Measurements from ENCODE around the gene KCNA10.
A peak's percentile ranks its signal among the peaks of the same experiment; 100 is the strongest.

KCNA10 gene

DNA sequence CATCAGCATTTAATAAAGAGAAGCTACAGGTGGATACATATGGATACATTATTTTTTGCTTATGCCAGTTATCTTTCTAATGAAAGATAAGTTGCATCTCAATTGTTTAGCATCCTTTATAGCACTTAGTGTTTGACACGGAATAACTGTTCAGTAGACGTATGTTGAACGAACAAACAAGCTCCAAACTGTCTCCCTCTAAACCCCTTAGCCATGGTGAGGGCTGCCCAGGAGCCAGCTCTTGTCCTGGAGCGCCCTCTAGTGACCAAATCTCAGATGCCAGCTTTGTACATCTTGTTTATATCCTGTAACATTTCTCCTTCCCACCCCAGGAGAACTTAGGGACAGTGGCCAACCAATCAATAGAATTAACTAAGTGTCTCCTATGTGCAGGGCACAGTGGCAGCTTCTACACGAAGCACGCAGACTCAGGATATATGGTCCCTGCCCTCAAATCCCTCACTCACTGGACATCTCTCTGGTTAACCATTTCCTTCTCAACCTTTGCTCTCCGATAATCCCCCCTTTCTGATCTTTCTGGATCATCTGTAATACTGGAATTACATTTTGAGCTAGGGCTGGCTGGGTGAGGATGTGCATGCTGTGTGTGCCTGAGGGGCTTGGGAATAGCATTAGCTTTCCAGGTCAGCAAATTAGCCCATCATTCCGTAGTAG is 22.9 kb downstream of the KCNA10 start:
- DNase-seq (ENCODE audit: low read depth): peak; percentile 72

DNA sequence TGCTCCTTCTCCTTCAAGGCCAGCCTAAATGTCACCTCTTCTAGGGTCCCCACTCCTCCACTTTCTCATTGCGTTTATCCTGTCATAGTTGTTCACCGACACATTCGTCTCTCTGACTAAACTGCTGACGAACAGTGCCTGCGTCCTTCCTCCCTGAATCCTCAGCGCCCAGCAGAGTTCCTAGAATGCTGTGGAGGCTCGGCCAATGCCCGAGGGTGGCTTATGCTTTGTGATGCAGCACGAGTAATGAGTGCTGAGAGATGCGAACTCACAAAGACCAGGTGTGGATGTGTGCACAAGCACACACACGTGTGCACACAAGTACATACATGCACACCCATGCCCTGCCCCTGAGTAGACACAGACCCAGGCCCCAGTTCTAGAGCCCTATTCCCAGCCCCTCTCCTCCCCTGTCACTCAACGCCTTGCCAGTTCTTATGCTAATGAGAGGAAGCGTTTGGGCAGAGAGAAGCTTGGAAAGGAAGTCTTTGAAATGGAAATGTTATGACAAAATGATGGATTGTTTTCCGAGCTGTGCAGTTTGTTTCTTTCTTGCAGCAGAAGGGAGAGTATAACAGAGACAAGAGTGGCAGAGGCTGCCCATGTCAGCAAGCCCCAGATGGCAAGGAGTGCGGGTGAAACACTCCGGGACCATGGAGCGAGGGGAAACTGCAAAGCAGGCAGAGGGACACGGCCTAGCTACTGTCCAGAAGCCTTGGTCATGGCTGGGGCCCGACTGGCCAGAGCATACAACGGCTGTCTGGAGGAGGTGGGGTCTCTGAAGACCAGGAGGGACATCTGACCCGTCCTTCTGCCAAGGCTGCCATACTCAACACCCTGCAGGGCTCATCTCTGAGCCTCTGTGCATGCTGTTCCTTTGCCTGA is 24.2 kb downstream of the KCNA10 start:
- no peak for DNase-seq (ENCODE audit: low read depth)

DNA sequence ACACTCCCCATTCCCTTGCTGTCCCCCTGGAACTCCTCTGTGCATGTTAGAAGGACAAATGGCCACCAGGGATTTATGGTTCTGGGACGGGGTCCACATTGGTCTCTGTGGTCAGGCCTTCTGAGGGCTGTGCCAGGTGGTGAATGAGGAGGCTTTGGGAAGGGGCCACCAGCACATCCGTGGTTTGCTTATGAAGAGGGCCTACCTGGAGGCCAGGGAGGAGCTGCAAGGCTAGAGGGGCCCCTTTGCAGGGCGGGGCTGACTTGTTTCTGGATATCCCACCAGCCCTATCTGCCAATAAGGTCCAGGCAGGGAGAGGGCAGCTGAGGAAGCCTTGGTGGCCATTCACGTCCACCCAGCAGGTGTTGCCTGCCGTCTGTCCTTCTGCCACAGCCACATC is 24.9 kb downstream of the KCNA10 start:
- no peak for DNase-seq (ENCODE audit: low read depth)

DNA sequence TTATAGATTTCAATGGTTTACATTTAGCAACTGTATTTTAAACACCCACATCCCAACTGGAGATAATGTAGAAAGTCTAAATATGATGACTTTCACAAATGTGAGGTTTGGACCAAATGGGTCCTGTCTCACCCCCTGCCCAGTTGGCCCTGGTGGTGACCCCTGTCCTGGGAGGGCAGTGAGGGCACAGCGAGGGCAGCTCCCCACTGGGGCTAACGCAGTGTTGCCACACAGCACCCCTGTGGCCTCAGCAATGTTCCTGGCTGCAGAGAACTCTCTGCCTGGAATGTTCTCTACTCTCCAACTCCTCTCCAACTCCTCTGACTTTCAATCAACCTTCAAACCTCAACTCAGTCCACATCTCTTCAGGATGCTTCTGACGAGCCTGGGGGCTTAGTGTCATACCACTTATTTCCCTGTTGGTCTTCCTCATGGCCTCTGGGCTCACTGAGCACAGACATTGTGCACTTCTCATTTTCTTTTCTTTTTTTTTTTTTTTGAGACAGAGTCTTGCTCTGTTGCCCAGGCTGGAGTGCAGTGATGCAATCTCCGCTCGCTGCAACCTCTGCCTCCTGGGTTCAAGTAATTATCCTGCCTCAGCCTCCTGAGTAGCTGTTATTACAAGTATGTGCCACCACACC is 25.8 kb downstream of the KCNA10 start:
- DNase-seq (ENCODE audit: low read depth): no peak

DNA sequence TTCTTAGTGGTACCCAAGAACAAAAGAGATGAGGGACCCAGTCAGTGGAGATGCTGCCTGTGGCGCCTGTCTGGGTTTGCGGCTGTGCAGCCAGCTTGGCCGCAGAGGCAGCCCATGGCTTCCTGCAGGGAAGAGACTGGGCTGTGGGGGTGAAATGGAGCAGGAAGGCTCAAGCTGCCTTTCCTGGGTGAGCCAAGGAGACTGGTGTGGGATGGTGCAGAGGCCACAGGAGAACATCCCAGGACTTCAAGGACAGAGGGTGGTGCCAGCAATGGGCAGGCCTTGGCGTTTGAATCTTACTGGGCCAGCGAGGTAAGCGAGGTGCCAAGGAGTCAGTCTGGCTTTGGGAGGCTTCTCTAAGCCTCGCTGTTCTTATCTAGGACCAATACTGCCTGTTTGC is 26.4 kb downstream of the KCNA10 start:
- no peak for DNase-seq (ENCODE audit: low read depth)

DNA sequence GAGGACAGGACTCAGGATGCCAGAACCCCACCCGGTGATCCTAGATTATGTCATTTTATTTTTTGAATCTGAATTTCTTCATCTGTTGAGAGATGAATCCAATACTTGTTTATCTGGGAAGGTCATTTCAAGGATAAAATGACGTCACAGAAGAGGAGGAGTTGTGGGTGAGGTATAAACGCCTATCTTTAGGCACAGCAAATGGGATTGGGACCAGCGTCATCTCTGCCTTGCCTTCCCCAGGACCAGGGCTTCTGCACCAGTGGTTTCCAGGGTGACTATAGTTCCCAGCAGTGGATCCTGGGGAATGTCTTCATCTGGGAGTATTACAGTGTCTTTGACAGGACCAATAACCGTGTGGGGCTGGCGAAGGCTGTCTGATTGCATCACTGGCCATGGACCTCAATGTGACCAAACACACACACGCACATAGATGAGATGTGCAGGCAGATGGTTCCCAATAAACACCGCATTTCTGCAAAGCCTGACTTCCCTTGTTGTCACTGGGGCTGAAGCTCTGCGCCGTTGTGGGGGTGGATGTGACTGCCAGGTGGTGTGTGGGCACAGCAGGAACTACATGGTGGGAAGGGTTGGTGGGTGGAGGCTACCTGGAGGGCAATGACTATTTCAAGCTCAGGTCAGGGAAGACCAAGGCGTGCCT is 28.1 kb downstream of the KCNA10 start:
- no peak for DNase-seq (ENCODE audit: low read depth)

DNA sequence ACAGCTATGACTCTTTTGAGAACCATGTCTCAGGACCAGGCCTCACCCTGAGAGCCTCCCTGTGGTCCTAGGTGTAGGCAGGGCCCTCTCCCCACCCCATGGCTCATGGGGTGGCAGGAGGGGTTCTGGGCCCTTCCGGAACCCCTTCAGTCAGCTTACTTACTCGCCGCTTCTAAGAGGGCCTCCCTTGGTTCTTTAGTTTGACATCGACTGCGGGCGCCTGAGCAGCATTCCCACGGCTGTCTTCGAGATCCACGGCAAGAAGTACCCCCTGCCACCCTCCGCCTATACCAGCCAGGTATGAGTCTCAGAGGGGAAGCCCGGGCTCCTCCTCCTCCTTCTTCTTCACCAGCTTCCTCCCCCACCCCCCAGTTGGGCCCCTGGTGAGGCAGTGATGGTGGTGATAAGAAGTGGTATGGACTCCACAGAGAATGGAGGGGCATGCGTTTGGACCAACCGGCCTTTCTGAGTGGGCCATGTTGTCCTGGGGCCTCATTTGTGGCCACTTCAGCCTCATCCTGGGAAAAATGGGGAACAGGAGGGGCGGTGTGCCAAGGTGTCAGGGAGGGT is 28.9 kb downstream of the KCNA10 start:
- DNase-seq (ENCODE audit: low read depth): no peak

DNA sequence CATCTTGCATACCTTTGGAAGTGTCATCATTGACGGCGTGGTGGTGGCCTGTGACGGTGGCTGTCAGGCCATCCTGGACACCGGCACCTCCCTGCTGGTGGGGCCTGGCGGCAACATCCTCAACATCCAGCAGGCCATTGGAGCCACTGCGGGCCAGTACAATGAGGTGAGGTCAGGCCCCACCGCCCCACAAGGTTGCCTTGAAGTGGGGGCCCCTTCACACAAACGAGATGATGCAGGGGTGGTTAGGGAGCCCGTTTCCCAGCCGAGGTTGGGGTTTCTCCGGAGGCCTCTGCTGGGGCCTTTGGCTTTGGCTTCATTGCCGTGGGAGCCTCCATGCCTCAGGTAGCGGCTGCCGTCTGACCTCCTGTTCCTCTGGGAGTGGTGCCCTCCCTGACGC is 29.6 kb downstream of the KCNA10 start:
- no peak for DNase-seq (ENCODE audit: low read depth)

DNA sequence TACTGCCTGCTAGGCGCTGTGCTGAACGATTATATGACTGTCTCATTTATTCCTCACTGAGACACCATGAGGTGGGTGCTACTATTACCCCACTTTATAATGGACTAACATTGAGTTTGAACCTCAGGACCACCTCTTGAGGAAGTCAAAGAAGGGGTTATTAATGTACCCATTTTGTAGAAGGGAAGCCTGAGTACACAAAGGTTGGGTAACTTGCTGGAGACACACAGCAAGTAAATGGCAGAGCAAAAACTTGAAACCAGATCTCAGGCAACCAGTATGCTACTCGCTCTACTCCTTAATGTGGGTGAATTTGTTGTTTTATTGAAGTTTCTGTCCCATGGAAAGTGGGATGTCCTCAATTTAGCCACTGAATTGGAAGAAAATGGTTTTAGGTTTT is 30.1 kb downstream of the KCNA10 start:
- DNase-seq (ENCODE audit: low read depth): no peak

DNA sequence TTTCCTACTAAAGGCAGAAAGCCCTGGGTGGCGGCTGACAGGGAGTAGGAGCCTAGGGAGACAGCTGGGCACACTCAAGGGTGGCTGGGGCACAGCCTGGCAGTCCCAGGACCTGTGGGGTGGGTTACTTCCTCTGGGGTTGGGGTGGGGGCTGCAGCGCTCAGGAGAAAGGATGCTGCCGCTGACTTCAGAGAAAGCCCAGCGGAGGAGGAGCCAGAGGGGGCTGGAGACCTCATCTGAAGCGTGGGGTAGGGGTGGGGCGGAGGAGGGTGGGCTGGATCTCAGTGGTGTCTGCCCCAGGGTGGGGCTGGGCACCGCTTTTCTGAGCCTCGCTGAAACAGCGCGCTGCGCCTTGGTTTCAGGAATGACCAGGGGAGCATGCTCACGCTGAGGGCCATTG is 30.8 kb downstream of the KCNA10 start:
- DNase-seq (ENCODE audit: low read depth): no peak

DNA sequence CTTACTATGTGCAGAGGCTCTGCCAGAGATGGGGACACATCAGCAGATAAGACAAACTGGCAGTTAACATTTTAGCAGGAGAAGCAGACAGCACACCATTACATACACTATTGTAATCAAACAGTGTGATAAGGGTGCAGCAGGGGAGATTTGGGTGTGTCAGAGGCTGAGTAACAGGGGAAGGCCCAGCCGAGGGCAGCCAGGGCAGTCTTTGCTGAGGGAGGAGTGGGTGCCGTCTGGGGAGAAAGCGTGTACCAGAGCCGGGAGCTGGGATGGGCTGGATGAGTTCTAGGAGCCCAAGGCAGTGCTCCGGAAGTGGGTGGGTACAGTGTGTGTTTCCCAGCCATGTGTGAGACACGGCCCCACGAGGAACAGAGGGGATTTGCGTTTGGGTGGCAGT is 31.2 kb downstream of the KCNA10 start:
- DNase-seq (ENCODE audit: low read depth): no peak

DNA sequence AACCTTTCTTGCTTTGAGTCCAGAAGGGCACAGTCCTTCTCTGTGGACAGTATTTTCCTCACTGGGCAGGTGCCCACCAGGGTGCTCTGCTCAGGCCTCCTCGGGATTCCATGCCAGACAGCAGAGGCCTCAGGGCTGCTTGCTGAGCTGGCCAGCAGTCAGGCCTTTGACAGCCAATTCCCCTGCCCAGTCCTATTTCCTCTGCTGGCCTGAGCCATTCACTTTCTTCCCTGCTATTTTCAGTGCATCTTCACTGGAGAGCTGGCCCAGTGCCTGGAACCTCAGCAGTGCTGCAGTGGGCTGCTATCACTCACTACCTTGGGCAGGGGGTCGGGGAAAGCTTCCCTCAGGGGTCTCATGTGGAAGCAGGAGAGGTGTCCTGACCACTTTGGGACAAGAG is 33.2 kb downstream of the KCNA10 start:
- DNase-seq (ENCODE audit: low read depth): no peak

DNA sequence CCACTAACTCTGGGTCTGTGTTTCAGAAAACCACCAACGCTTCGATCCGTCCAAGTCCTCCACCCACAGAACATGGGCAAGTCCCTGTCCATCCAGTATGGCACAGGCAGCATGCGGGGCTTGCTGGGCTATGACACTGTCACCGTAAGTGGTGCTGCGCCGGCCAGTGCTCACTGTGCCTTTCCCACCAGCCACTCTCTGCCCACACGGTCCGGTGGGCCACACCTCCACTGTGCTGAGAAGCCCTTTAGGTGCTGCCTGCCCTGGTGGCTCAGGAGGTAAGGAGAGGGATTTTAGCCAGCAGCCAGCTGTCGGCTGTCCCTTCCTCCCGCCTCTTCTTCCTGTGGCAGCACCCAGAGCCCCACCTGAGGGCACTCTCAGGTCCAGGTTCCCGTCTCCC is 34.2 kb downstream of the KCNA10 start:
- no peak for DNase-seq (ENCODE audit: low read depth)

DNA sequence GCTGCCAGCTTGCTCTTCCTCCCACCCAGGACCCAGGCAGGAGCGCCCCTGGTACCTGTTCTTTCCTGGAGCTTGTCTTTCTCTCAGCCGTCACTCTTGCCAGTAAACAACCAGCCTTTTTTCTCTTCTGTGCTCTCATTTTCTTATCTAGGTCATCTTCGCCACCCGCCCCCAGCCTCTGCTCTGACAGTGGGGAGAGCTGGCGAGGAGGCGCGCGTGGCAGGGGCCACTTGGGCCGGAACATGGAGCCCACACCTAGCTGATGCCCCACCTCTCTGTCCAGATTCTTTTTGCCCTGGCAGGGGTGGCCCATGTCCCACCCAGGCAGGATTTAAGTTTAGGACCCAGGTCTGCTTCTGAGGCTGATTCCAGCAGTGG is 35.7 kb downstream of the KCNA10 start:
- DNase-seq (ENCODE audit: low read depth): no peak

DNA sequence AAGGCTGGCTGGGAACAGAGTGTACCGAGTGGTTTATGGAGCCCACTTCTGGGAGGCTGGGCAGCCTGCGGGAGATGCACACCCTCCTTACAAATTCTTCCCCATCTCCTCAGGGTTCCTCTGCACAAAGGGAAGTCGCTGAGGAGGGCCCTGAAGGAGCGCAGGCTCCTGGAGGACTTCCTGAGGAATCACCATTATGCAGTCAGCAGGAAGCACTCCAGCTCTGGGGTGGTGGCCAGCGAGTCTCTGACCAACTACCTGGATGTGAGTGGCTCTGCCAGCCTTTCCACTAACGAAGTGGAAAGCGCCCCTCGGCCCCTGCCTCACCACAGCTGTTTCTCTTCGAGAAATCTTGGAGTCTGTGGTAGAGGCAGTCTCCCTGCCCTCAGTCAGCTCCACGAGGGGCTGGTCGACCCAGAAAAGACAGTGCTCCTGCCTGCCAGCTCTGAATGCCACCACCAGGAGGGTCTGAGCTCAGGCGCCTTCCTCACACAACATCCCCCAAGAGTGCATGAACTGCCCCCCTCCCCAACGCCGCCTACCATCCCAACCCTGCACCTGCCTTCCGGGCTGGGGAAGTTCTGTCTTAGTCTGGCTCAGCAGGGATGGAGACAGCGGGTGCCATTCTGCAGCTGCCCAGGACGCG is 36.2 kb downstream of the KCNA10 start:
- no peak for DNase-seq (ENCODE audit: low read depth)

DNA sequence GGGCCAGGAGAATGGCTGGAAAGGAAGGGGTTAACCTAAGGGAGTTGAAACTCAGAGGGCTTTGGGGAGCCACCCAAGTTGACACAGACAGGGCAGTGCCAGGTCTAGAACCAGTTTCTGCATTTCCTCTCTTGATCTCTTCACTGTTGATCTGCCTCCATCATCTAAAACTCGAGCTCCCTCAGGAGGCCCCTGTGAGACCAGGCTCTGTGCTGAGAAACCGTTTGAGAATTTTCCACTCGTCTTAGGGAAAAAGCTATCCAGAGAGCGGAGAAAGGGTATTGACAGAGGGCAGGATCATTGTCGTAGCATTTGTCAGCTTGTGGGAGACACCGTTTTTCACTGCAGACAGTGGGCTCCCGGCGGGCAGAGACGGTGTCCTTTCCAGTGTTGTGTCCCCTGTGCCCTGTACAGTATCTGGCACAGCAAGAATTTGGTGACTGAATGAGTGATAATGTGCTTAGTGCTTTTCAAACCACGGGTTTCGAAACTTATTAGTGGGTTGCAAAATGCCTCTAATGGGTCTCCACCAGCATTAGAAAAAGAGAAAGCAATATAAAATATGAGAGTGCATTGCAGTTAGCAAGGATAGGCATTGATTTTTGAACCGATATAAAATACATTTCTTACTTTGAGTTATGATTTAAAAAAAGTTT is 36.9 kb downstream of the KCNA10 start:
- DNase-seq (ENCODE audit: low read depth): no peak

DNA sequence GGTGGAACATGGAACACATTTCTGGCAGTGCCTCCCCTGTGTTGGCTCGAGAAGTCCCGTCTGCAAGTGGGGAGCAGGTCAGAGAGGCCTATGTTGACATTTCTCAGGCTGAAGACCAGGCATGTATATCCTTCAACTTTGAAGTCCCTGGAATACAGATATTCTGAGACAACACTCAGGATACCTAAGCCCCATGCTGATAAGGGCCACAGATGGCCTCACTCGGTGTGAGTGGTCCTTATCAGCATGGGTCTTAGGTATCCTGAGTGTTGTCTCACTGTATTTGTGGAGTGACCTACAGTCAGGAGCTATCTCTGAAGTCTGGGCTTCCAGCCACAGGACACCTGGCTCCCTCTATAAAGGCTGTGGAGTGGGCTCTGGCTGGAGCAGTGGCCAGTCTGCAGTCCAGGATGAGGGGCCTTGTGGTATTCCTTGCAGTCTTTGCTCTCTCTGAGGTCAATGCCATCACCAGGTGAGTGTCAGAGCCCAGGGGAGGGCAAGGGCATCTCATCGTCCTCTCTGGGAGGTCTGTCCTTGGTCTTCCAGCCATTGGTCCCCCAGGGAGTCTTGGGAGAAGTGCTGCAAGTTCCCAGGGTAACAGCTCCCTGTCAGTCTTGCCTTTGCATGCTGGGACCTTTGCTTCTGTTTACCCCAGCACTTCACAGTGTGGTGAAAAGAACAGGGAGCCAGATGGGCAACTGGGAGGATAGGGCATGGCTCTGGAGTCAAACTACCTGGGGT is 38.4 kb downstream of the KCNA10 start:
- no peak for DNase-seq (ENCODE audit: low read depth)

DNA sequence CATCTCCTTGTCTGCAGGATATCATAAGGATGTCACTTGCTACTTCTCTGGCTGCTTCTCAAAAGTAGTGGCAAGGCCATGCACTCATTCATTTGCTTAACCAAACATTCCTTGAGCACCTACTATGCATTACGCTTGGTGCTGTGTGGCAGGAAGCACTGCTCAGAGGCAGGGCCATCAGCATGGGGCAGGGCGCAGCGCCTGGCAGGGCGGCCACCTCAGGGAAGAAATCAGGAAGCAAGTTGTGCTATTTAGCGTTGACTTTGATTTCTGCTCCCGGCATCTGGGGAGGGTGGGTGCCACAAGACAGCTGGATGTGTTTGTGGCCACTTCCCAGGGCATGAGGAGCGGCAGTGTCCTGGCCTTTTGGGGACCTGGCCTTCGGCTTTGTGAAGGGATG is 40.1 kb downstream of the KCNA10 start:
- no peak for DNase-seq (ENCODE audit: low read depth)

DNA sequence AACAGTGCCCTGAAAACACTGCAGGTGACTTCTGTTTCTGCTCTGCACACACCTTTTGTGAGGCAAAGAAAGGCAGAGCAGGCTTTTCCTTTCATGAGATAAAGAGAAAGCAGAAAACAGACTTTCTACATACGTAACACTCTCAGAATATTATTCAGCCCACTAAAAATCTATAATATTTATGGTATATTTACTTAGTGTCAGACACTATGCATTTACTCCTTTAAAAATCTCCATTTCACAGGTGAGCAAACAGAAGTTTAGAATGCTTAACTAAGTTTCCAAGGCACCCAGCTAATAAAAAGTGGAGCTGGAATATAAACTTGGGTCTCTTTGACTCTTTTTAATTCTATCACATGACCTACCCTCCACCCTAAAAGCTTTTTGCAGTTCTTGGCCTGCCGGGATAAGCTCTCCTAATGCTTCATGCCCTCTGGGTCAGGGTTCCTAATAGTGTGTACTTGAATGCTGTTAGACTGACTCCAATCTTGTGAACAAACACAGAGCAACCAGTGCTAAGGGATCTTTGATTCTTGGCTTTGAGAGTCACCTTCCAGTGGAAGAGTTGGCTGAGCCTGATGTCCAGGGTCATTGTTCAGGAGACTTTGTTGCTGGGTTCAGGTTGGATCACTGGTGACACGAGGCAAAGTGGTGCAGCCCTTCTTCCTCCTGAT is 40.9 kb downstream of the KCNA10 start:
- no peak for DNase-seq (ENCODE audit: low read depth)

DNA sequence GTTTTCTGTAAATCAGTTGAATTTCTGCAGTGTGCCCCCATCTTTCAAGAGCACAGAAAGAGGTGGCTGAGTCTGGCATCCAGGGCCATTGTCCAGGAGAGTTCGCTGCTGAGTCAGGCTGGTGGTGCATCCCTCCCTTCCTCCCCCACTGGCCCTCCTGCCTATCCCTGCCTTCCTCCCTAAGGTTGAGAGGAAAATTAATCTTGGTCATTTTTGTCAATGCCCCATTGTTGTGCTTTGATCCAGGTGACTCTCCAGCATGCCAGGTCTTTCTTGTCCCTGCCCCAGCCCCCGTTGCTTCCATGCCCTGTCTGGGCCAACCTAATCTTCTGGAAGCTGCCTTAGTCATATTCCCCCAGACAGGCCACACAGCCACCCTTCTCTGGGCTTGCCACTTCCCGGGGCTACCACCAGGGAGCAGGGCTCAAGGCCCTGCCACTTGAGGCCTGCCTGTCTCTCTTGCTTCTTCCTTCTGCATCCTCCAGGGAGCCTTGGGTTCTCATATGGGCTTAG is 41.5 kb downstream of the KCNA10 start:
- no peak for DNase-seq (ENCODE audit: low read depth)
